ENCODE data around the gene FOXN3. TPM values are rescaled to one million over a fixed set of nuclear protein-coding genes. Genes with fewer than 3 reads are reported as not detected.

FOXN3 gene
- total and polyA plus RNA-seq, 10 of the 15 experiments (the other 5 are each of a cell fraction or from before 2014, with no cell fraction given), result 4.5 to 68.9 (median 29.7) TPM

GRCh38 chr14:89339158-89339557 is 77.9 kb downstream of the FOXN3 start:
- in situ Hi-C loops (cut with MboI), result no loop called here
- 99% methylated on average over 9 of the region's 9 CpGs for WGBS (ENCODE audit: insufficient coverage, insufficient replicate concordance, low lambda C conversion rate, missing lambda C conversion rate)
- no peaks in the 10 kb centered on the region for H3K27me3 ChIP-seq (replicated peaks in 1 of 2; ENCODE audit: control insufficient read depth in 2 of 2, insufficient read depth in 2 of 2, low read length in 1 of 2)
- peaks cover 53% of the 10 kb centered on the region for H3K4me1 ChIP-seq (ENCODE audit: control insufficient read depth, insufficient read depth, low read length)
- peaks cover 11% of the 10 kb centered on the region for H3K79me2 ChIP-seq (ENCODE audit: control insufficient read depth, insufficient read depth, low read length)
- H3K9ac ChIP-seq (ENCODE audit: control insufficient read depth, insufficient read depth, low read length), result no peak overlapping the region
- H4K20me1 ChIP-seq (ENCODE audit: control insufficient read depth, insufficient read depth), result no peaks in the 10 kb centered on the region
- ChIA-PET CTCF (interaction anchor here (0.9 kb wide), 1 partner anchor 75 kb away, joined by 3 read pairs; no protein-coding TSS in a partner anchor), POLR2A (interaction anchor here (0.6 kb wide), 2 partner anchors 10 to 77 kb away, joined by 3 read pairs; no protein-coding TSS in a partner anchor), SMC1A (ENCODE audit: uncharacterized antibody, unreplicated experiment) (interaction anchor here (0.8 to 3.5 kb wide), 6 partner anchors 14 to 62 kb away, joined by 3 to 11 read pairs (median 4); no protein-coding TSS in a partner anchor), RAD21 (ENCODE audit: unreplicated experiment) (interaction anchor here (0.6 kb wide), 1 partner anchor 337 kb away, joined by 4 read pairs; no protein-coding TSS in a partner anchor)
- no peaks in the 10 kb centered on the region; the same call in 2 of the 3 replicates for H3K9me3 ChIP-seq (replicated peaks; ENCODE audit: control insufficient read depth, insufficient read depth, low read length)
- peak overlapping the region; percentile 44 for H3K27ac ChIP-seq (ENCODE audit: control insufficient read depth, insufficient read depth)
- FAIRE-seq (no peak), ATAC-seq (no peak), DNase-seq (ENCODE audit: low read depth, low spot score) (no peak)
- peaks cover 0 to 8% of the 10 kb centered on the region in 2 experiments; a peak in 2 of 4 replicates for H3K36me3 ChIP-seq (ENCODE audit: control insufficient read depth in 2 of 2, insufficient read depth in 2 of 2, low read length in 1 of 2)
- no peak overlapping the region for H3K4me3 ChIP-seq
- no peak overlapping the region for H2AFZ ChIP-seq (ENCODE audit: control insufficient read depth, low read depth, low read length)
- BruUV-seq (replicated peaks), result no TSS peak
- intact Hi-C loops (cut with micrococcal nuclease; ENCODE audit: unreplicated experiment), result loop anchor here (10.0 kb wide), 1 partner anchor 164 kb away; no protein-coding TSS in a partner anchor
- no peak for TF ChIP-seq PAX5 (IDR thresholded peaks at IDR 0.05; ENCODE audit: borderline replicate concordance, low read depth, low read length)
- TF ChIP-seq ZBTB11 (CRISPR knock-in tag; IDR thresholded peaks at IDR 0.05), result no peak
- no peak for TF ChIP-seq POLR2AphosphoS5 (IDR thresholded peaks at IDR 0.05; ENCODE audit: low read length)
- no peak for TF ChIP-seq ZNF24 (IDR thresholded peaks at IDR 0.05)
- H3K4me2 ChIP-seq (ENCODE audit: control insufficient read depth, insufficient read depth), result no peak overlapping the region
